ENCODE results near the gene VPS36. TPM values are rescaled to one million over a fixed set of nuclear protein-coding genes. Genes with fewer than 3 reads are reported as not detected.

Gene VPS36
- total and polyA plus RNA-seq, 2 of the 8 experiments (the other 6 are each of a cell fraction or from before 2014, with no cell fraction given), result 14.1 to 19.8 TPM

GRCh38 chr13:52449331-52450011 is 963 bp downstream of the VPS36 start (continued):
- TF ChIP-seq SP2 (IDR thresholded peaks at IDR 0.05; ENCODE audit: low read length) (no peak), BACH1 (IDR thresholded peaks at IDR 0.05; ENCODE audit: low read length) (no peak), TAF1 (IDR thresholded peaks at IDR 0.05; ENCODE audit: low read depth, low read length) (no peak)
- TF ChIP-seq, protein P1, sequence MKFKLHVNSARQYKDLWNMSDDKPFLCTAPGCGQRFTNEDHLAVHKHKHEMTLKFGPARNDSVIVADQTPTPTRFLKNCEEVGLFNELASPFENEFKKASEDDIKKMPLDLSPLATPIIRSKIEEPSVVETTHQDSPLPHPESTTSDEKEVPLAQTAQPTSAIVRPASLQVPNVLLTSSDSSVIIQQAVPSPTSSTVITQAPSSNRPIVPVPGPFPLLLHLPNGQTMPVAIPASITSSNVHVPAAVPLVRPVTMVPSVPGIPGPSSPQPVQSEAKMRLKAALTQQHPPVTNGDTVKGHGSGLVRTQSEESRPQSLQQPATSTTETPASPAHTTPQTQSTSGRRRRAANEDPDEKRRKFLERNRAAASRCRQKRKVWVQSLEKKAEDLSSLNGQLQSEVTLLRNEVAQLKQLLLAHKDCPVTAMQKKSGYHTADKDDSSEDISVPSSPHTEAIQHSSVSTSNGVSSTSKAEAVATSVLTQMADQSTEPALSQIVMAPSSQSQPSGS (IDR thresholded peaks at IDR 0.05; ENCODE audit: low read length), result no peak

Data from H1 (cell line).